HFFc6 (cell line): Measurements from ENCODE around the gene RPS18. TPM values are rescaled to one million over a fixed set of nuclear protein-coding genes. Genes with fewer than 3 reads are reported as not detected.

ENCODE experiments used
- DNase-seq: peaks from one replicate; pipeline ENCODE4 v3.0.0-alpha.2; 2018
- H3K27ac Mint-ChIP-seq: 2 replicates; pipeline ENCODE4 v1.8.0; 2020; ENCODE audit warnings: mild to moderate bottlenecking, mixed read lengths
- H3K27me3 Mint-ChIP-seq: 2 replicates; pipeline ENCODE4 v1.8.0; 2021; ENCODE audit warnings: mild to moderate bottlenecking, moderate library complexity, mixed read lengths; ENCODE audit not compliant: insufficient read depth
- H3K36me3 Mint-ChIP-seq: 2 replicates; pipeline ENCODE4 v1.8.0; 2021; ENCODE audit warnings: low read depth, mixed read lengths
- H3K4me1 Mint-ChIP-seq: 2 replicates; pipeline ENCODE4 v1.8.0; 2020; ENCODE audit warnings: low read depth, mixed read lengths
- H3K4me3 Mint-ChIP-seq: 2 replicates; pipeline ENCODE4 v1.8.0; 2020; ENCODE audit warnings: mild to moderate bottlenecking, moderate library complexity, mixed read lengths
- H3K9me3 Mint-ChIP-seq: 2 replicates; pipeline ENCODE4 v1.8.0; 2020; ENCODE audit warnings: mild to moderate bottlenecking, mixed read lengths
- CTCF ChIP-seq: fragments of 200-600 bp; sonication (generic); IDR thresholded peaks from 2 replicates; pipeline ENCODE4 v1.5.0; 2021; ENCODE audit warnings: antibody characterized with exemption, mild to moderate bottlenecking
- total RNA-seq, 6 experiments: library from RNA; stranded (reverse); fragmentation: NEBNext Ultra II Directional; extraction: Animal tissue kit (Norgen Biotek cat#: 25700); gene quantifications; 2 replicates in 1 of 6; 3 replicates in 5 of 6; pipeline ENCODE4 v1.2.3, GENCODE V29; 2021

RPS18 gene
- total RNA-seq, 6 experiments from 2014 or later: 1,449 to 2,347 (median 1,965) TPM

GRCh38 chr6:33248932-33249731, 22.7 kb upstream of the RPS18 start:
- Mint-ChIP-seq H3K9me3 (no peaks in the 10 kb centered on the region), H3K4me1 (peaks cover 62% of the 10 kb centered on the region), H3K27me3 (peaks cover 6% of the 10 kb centered on the region), H3K36me3 (peaks cover 20% of the 10 kb centered on the region), H3K27ac (peak overlapping the region; percentile 99), H3K4me3 (peak overlapping the region; percentile 89)
- TF ChIP-seq CTCF: peak; percentile 47
- DNase-seq: peak; percentile 99

- peak overlapping the region; percentile 89 for H3K4me3 Mint-ChIP-seq
- peaks cover 20% of the 10 kb centered on the region for H3K36me3 Mint-ChIP-seq
- H3K27ac Mint-ChIP-seq: peak overlapping the region; percentile 99
- H3K27me3 Mint-ChIP-seq: peaks cover 6% of the 10 kb centered on the region
- H3K9me3 Mint-ChIP-seq: no peaks in the 10 kb centered on the region
- DNase-seq: peak; percentile 96
- TF ChIP-seq CTCF: no peak
- H3K4me1 Mint-ChIP-seq: peaks cover 62% of the 10 kb centered on the region
Observed at GRCh38 chr6:33249732-33250630, 21.9 kb upstream of the RPS18 start.

GRCh38 chr6:33250731-33251130, 21.1 kb upstream of the RPS18 start:
- Mint-ChIP-seq H3K4me1 (peaks cover 62% of the 10 kb centered on the region), H3K36me3 (peaks cover 20% of the 10 kb centered on the region), H3K27ac (peak overlapping the region; percentile 99), H3K4me3 (peak overlapping the region; percentile 89), H3K9me3 (no peaks in the 10 kb centered on the region), H3K27me3 (peaks cover 6% of the 10 kb centered on the region)
- no peak for DNase-seq
- TF ChIP-seq CTCF: no peak

GRCh38 chr6:33251395-33252012, 20.4 kb upstream of the RPS18 start:
- TF ChIP-seq CTCF: no peak
- Mint-ChIP-seq H3K27ac (peak overlapping the region; percentile 99), H3K4me1 (peaks cover 61% of the 10 kb centered on the region), H3K36me3 (peaks cover 20% of the 10 kb centered on the region), H3K27me3 (peaks cover 6% of the 10 kb centered on the region), H3K9me3 (no peaks in the 10 kb centered on the region), H3K4me3 (peak overlapping the region; percentile 89)
- DNase-seq: peak; percentile 66

- peaks cover 52% of the 10 kb centered on the region for H3K4me1 Mint-ChIP-seq
- peak overlapping the region; percentile 16 for H3K4me3 Mint-ChIP-seq
- H3K27ac Mint-ChIP-seq: peak overlapping the region; percentile 99
- no peak for TF ChIP-seq CTCF
- H3K9me3 Mint-ChIP-seq: no peaks in the 10 kb centered on the region
- DNase-seq: peak; percentile 55
- peaks cover 20% of the 10 kb centered on the region for H3K36me3 Mint-ChIP-seq
- H3K27me3 Mint-ChIP-seq: peaks cover 6% of the 10 kb centered on the region
Observed at GRCh38 chr6:33252759-33253158, 19.1 kb upstream of the RPS18 start.
